LoVo (cell line): ENCODE data around the gene ACTR5.

Experiments used
- DNase-seq: peaks from one replicate; pipeline ENCODE4 v3.0.0-alpha.2; 2016; ENCODE audit warnings: low spot score

ACTR5 gene

DNA sequence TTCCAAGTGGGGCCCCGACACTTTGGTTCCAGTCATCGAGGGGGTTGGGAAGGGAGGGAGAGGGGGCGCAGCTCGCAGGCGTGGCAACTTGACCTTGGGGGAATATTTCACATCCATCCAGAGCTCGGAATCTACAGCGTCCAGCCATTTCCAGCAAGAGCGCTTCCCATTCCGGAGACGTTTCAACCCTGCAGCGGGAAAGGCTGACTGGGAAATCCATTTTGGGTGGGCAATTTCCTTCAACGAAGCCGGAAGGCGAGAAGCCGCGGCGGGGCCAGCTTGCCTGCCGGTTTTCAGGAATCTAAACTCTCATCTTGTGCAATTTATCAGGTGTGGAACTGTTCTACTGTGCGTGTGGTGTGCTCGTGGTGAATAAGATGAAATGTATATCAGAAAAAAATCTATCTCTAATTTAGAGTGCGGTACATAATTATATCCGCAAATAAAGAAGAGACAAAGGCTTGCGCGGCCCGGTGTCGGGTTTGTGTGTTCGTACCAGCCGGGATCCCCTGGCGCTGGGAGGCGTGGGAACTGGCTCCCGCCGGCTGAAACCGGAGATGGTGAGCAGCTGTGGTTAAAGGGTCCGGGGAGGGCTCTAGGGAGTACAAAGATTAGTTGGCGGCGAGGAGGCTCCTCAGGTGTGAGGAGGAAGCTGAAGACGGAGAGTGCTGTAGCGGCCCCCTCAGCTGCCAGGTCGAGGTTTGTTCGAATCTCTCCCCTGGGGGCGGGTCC lies 19.2 kb upstream of the ACTR5 start:
- DNase-seq = no peak

GRCh38 chr20:38729767-38730166 lies 18.5 kb upstream of the ACTR5 start:
- DNase-seq = no peak

GRCh38 chr20:38730167-38730988 lies 17.9 kb upstream of the ACTR5 start:
- DNase-seq = peak; percentile 69

- peak; percentile 59 for DNase-seq
Measured at GRCh38 chr20:38730989-38731737, 17.1 kb upstream of the ACTR5 start.

DNA sequence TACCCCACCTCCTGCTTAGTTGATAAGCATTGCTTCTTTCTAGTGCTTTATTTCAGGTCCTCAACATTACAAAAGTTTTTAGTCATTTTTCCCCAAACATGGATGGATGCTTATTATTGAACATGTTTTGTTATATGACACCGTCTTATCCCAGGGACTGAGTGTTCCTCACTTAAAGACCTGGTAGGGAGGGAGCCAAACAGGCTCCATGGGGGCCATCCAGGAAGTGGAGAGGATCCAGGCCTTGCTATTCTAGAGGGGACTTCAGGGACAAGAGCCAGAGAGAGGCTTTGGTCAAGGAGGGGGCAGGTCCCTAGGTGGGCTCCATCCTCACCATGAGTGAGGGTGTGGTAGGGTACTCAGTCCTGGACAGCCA lies 16.5 kb upstream of the ACTR5 start:
- no peak for DNase-seq

GRCh38 chr20:38732981-38733380 lies 15.3 kb upstream of the ACTR5 start:
- DNase-seq = no peak

GRCh38 chr20:38735172-38735571 lies 13.1 kb upstream of the ACTR5 start:
- DNase-seq = no peak

DNA sequence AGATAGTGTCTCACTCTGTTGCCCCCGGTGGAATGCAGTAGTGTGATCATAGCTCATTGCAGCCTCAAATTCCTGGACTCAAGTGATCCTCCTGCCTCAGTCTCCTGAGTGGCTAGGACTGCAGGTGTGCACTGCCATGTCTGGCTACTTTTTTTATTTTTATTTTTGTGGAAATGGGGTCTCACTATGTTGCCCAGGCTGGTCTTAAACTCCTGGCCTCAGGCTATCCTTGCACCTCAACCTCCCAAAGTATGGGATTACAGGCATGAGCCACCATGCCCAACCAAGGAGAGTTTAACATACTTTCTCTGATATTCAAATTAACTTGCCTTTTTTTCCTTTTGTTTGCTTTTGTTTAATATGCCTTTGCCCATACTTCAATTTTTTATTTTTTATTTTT lies 10.4 kb upstream of the ACTR5 start:
- no peak for DNase-seq

GRCh38 chr20:38745757-38746156 lies 2.5 kb upstream of the ACTR5 start:
- DNase-seq = no peak

- no peak for DNase-seq
Measured at GRCh38 chr20:38747495-38748096, 664 bp upstream of the ACTR5 start.

DNA sequence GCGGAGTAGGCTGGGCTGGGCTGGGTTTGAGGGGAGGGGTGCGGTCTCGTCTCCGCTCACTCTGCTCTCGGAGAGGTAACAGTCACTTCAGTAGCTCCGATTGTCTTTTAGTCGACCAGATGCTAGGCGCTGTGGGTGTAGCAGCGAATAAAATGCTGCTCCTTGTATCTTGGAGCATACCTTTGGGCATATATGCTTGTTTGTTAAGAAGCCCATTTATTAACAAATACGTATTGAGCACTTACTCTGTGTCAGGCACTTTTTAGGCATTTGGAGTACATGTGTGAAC lies 545 bp downstream of the ACTR5 start:
- DNase-seq = peak; percentile 43

- peak; percentile 24 for DNase-seq
Measured at GRCh38 chr20:38751360-38751976, 3.2 kb downstream of the ACTR5 start.

DNA sequence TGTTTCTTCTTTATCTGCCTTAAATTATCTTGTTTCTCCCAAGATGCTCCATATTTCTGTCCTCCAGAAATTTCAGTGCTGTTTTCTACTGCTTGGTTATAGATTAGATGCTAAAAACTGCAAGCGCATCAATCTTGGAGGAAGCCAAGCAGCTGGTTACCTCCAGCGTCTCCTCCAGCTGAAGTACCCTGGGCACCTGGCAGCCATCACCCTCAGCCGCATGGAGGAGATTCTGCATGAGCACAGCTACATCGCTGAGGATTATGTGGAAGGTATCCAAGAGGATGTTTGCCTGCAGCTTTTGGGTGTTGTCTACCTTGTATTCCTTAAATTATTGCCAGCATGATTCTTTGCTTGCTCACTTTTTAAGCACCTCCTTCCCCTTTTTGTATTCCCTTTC lies 3.8 kb downstream of the ACTR5 start:
- no peak for DNase-seq

DNA sequence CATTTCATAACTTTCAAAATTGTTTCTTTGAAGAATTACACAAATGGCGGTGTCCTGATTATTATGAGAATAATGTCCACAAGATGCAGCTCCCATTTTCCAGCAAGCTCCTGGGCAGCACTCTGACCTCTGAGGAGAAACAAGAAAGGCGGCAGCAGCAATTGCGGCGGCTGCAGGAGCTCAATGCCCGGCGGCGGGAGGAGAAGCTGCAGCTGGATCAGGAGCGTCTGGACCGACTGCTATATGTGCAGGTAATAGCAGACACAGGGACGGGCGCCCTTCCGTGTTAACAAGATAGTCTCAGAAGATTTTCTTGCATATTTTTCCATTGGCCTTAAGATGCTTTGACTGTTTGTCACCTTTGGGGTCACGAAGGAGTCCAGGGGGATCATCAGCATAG lies 6.7 kb downstream of the ACTR5 start:
- no peak for DNase-seq

- no peak for DNase-seq
Measured at GRCh38 chr20:38755324-38755910, 7.2 kb downstream of the ACTR5 start.

DNA sequence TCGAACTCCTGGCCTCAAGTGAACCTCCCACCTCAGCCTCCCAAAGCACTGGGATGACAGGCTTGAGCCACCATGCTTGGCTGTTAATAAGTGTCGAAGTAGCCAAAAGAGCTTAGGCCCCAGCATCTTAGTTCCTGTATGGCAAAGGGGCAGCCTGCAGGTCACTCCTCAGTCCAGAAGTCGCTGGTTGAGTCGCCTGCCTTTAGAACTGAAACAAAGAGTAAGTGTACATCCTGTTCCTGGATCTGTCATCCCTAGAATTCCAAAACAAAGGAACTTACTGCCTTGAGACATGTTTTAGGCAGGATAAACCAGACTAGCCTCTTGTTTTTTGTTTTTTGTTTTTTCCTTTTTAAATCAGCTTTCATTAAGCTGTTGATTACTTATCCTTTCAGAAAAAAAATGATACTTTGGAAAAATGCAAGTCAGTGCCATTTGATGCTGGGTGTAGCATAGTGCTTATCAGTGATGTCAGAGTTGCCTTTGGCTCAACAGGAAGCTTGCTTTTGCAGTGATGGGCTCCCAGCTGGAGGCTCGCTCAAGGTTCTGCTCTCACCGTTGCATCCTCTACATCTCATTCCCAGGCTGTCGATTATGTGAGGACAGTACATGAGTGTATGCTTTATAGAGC lies 9.0 kb downstream of the ACTR5 start:
- no peak for DNase-seq

GRCh38 chr20:38759106-38759505 lies 10.8 kb downstream of the ACTR5 start:
- DNase-seq = no peak

DNA sequence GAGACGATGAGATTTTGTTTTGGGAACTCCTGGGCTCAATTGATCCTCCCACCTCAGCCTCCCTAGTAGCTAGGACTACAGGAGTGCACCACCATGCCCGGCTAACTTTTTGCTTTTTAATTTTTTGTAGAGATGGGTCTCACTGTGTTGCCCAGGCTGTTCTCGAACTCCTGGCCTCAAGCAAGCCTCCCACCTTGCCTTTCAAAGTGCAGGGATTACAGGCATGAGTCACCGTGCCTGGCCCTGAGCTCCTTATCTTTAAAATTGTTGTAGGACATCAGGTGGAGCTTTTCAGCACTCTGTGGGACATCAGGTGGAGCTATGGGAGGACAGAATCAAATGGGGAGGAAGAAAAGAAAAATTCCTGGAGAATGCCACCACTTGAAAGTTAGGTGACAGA lies 12.7 kb downstream of the ACTR5 start:
- no peak for DNase-seq

DNA sequence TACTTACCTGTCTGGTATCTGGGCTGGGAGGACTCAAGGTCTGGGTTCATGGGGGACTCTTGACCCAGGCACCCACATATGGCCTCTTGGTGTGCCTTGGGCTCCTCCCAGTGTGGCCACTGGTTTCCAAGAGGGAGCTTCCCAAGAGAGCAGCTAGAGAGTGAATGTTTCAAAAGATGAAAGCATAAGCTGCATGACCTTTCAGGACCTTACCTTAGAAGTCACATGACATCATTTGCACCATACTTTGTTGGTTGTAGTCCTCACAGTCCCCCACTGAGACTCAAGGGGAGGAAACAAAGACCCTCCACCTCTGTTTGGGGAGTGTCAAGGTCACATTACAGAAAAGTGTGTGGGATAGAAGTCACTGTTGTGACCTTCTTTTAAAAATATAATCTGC lies 13.9 kb downstream of the ACTR5 start:
- no peak for DNase-seq

- DNase-seq = no peak
Measured at GRCh38 chr20:38763616-38764015, 15.4 kb downstream of the ACTR5 start.

DNA sequence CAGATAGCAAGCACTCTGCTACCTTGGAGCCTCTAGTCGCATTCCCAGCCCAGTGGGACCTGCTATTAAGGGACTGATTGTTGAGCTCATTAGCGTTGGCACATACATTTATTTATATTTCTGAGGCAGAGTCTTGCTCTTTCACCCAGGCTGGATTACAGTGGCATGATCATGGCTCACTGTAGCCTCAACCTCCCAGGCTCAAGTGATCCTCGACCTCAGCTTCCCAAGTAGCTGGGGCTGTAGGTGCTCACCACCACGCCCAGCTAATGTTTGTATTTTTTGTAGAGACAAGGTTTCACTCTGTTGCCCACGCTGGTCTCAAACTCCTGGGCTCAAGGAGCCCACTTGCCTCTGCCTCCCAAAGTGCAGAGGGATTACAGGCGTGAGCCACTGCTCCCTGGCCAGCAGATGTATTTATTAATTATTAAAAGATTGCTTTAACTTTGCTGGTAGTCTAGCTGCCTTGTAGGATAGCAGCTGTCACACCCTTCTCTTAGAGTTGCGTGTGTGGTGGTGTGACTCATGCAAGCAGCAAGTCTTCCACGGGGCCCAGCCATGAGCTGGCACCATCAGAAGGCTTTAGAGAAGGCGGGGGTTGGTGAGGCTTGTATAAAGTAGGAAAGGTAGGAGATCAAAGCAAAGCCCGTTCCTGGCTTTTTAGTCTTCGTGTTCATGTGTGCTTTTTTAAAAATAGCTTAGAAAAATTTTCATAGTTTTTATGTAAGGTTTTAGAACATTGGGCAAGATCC lies 16.5 kb downstream of the ACTR5 start:
- peak; percentile 86 for DNase-seq
